Ascending aorta (tissue), 2 donors: Measurements from ENCODE around the gene CPNE1. TPM values are rescaled to one million over a fixed set of nuclear protein-coding genes. Genes with fewer than 3 reads are reported as not detected.

Experiments
- DNase-seq, 2 donors: peaks; one replicate each; pipeline ENCODE4 v3.0.0-alpha.2; 2019; ENCODE audit warnings: low spot score in 2 of 2
- H3K27ac ChIP-seq, 2 donors: fragments of 200-600 bp; sonication (generic); one replicate each; pipeline ENCODE4 v1.5.1; 2016 to 2017; ENCODE audit warnings: mild to moderate bottlenecking in 1 of 2
- H3K27me3 ChIP-seq: fragments of 200-600 bp; sonication (generic); one replicate; pipeline ENCODE4 v1.5.1; 2017
- H3K36me3 ChIP-seq, 2 donors: fragments of 200-600 bp; sonication (generic); one replicate each; pipeline ENCODE4 v1.5.1; 2016
- H3K4me1 ChIP-seq, 2 donors: fragments of 200-600 bp; sonication (generic); one replicate each; pipeline ENCODE4 v1.5.1; 2016 to 2017; ENCODE audit warnings: mild to moderate bottlenecking in 1 of 2
- H3K4me3 ChIP-seq, 2 donors: fragments of 200-600 bp; sonication (generic); one replicate each; pipeline ENCODE4 v1.5.1; 2016 to 2017; ENCODE audit warnings: mild to moderate bottlenecking in 1 of 2
- H3K9me3 ChIP-seq, 2 donors: fragments of 200-600 bp; sonication (generic); one replicate each; pipeline ENCODE4 v1.5.1; 2016
- intact Hi-C: fragments of 100-400 bp; cut with DNase I; formaldehyde crosslinking; loops from one replicate; pipeline ENCODE4 v1.15.1; 2023
- total RNA-seq: library from RNA; depleted of rRNA; stranded (reverse); fragments of >200 nt; gene quantifications from one replicate; pipeline ENCODE4 v1.1.0, GENCODE V29; 2016
- TF ChIP-seq, protein P1 (sequence below), 3 experiments: fragments of 200-600 bp in 2 of 3; fragments of 450-650 bp in 1 of 3; sonication (generic) in 2 of 3; IDR thresholded peaks; one replicate each; pipeline ENCODE4 v1.5.1; 2016 to 2019; ENCODE audit warnings: antibody characterized with exemption in 3 of 3, mild to moderate bottlenecking in 1 of 3, moderate library complexity in 1 of 3

Gene CPNE1
- total RNA-seq, 1 donor from 2014 or later, result 208 TPM

DNA sequence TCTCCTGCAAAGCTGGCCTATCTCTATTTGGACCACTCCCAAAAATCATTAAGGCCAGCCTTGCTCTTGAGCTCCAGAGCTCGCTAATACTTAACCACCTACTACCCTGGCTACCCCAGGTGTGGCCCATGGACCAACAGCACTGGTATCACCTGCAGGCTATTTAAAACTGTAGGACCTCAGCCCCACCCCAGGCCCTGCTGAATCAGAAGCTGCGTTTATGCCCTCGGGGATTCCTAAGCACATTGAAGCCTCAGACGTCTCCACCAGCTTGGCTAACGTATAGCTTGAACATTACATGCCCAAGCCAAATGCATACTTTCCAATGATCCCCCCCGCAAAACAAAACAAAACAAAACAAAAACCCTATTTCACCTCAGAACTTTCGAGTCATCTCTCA, 68.8 kb downstream of the CPNE1 start:
- intact Hi-C loops, result no loop called here
- Histone ChIP-seq H3K27ac (no peak overlapping the region), H3K27me3 (no peaks in the 10 kb centered on the region), H3K4me1 (peaks cover 3 to 5% of the 10 kb centered on the region in 2 donors), H3K9me3 (no peaks in the 10 kb centered on the region), H3K36me3 (no peaks in the 10 kb centered on the region), H3K4me3 (no peak overlapping the region)
- TF ChIP-seq, protein P1, sequence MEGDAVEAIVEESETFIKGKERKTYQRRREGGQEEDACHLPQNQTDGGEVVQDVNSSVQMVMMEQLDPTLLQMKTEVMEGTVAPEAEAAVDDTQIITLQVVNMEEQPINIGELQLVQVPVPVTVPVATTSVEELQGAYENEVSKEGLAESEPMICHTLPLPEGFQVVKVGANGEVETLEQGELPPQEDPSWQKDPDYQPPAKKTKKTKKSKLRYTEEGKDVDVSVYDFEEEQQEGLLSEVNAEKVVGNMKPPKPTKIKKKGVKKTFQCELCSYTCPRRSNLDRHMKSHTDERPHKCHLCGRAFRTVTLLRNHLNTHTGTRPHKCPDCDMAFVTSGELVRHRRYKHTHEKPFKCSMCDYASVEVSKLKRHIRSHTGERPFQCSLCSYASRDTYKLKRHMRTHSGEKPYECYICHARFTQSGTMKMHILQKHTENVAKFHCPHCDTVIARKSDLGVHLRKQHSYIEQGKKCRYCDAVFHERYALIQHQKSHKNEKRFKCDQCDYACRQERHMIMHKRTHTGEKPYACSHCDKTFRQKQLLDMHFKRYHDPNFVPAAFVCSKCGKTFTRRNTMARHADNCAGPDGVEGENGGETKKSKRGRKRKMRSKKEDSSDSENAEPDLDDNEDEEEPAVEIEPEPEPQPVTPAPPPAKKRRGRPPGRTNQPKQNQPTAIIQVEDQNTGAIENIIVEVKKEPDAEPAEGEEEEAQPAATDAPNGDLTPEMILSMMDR (IDR thresholded peaks at IDR 0.05), result no peak
- no peak for DNase-seq

DNA sequence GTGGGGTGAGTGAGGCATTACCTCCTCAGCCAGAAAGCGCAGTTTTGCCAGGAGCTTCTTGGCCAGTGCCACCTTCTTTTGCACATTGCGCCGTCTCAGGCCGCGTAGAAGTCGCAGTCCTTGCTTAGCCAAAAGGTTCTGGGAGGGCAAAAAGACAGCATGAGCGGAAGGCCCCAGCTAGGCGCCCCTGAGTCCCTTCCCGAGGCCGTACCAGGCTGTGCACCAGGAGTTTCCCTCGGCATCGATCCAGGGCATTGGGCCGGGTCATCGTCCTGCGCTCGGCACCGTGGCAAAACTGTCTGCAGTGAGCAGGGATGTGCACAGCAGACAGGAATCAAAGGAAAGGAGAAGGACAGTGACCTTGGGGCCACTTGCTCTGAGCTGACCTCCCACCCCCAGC, 69.2 kb downstream of the CPNE1 start:
- Histone ChIP-seq H3K9me3 (no peaks in the 10 kb centered on the region), H3K36me3 (no peaks in the 10 kb centered on the region), H3K27me3 (no peaks in the 10 kb centered on the region), H3K27ac (no peak overlapping the region), H3K4me3 (no peak overlapping the region), H3K4me1 (peaks cover 0 to under 1% of the 10 kb centered on the region in 2 donors)
- intact Hi-C loops, result no loop called here
- TF ChIP-seq, protein P1 (IDR thresholded peaks at IDR 0.05), result no peak
- no peak for DNase-seq

DNA sequence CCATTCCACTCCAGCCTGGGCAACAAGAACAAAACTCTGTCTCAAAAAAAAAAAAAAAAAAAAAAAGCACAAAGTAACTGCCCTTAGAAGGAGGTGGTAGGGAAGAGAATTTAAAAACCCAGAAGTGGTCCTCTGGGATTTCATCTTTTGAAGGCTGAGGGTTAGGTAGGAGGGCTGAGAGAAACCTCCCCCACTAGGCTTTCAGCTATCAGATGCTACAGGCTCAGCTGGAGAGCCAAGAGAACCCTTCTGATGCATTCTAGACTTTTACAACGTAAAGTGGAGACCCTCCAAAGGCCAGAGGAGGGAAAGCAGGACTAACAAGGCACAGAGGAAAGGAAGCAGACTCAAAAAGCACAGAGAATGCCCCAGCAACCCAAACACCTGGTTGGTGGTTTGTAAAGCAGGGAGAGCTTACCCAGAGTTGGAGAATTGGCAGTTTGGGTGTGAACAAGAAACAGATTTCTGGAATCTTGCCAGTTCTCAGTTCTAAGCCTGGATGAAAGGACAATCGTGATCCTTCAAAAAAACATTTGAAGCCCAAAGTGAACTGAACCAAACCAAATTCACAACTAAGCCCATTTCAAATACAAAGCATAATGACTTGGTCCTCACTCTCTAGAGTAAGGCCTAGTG, 72.2 kb downstream of the CPNE1 start:
- Histone ChIP-seq H3K36me3 (no peaks in the 10 kb centered on the region), H3K27me3 (no peaks in the 10 kb centered on the region), H3K27ac (no peak overlapping the region), H3K9me3 (no peaks in the 10 kb centered on the region), H3K4me1 (no peaks in the 10 kb centered on the region), H3K4me3 (no peak overlapping the region)
- intact Hi-C loops, result no loop called here
- no peak for DNase-seq
- TF ChIP-seq, protein P1 (IDR thresholded peaks at IDR 0.05), result no peak

DNA sequence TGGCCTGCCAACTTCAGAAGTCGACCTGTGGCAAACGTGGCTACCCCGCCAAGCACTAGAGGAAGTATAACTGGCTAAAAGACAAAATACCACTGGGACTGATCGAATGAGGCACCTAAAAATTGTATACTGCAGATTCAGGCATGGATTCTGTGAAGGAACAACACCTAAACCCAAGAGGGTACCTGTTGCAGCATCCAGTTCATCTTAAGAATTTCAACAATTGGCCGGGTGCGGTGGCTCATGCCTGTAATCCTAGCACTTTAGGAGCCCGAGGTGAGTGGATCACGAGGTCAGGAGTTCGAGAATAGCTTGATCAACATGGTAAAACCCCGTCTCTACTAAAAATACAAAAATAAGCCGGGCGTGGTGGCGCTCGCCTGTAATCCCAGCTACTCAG, 76.3 kb downstream of the CPNE1 start:
- H3K27ac ChIP-seq, result no peak overlapping the region
- DNase-seq, result no peak
- no peaks in the 10 kb centered on the region for H3K4me1 ChIP-seq
- H3K9me3 ChIP-seq, result no peaks in the 10 kb centered on the region
- no peak overlapping the region for H3K4me3 ChIP-seq
- no peaks in the 10 kb centered on the region for H3K36me3 ChIP-seq
- TF ChIP-seq, protein P1 (IDR thresholded peaks at IDR 0.05), result no peak
- H3K27me3 ChIP-seq, result no peaks in the 10 kb centered on the region
- intact Hi-C loops, result no loop called here

DNA sequence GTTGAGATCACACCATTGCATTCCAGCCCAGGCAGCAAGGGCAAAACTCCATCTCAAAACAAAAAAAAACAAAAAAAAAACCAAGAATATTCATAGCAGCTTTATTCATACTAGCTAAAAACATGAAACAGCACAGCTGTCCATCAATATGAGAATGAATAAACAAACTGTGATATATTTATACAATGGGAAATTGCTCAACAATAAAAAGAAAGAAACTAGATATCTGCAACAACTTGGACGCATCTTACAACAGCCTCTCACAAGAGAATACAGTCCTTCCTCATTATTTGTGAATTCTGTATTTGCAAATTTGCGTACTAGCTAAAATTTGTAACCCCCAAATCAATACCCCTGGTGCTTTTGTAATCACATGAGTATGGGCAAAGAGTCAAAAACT, 77.3 kb downstream of the CPNE1 start:
- TF ChIP-seq, protein P1 (IDR thresholded peaks at IDR 0.05), result no peak
- Histone ChIP-seq H3K36me3 (no peaks in the 10 kb centered on the region), H3K4me1 (no peaks in the 10 kb centered on the region), H3K27ac (no peak overlapping the region), H3K4me3 (no peak overlapping the region), H3K27me3 (no peaks in the 10 kb centered on the region), H3K9me3 (no peaks in the 10 kb centered on the region)
- no peak for DNase-seq
- intact Hi-C loops, result no loop called here
